CD4-positive, alpha-beta memory T cell (primary cell): Measurements from ENCODE around the gene PNPLA7. TPM values are rescaled to one million over a fixed set of nuclear protein-coding genes. Genes with fewer than 3 reads are reported as not detected.

ENCODE experiments used
- CTCF ChIA-PET: fragments of 350-600 bp; sonication (Branson Sonifier 250); formaldehyde crosslinking; loops from one replicate; lab custom pipeline; 2021; ENCODE audit warnings: inconsistent platforms; ENCODE audit not compliant: partially characterized antibody; lab: Charles Lee
- POLR2A ChIA-PET: fragments of 350-600 bp; sonication (Branson Sonifier 250); formaldehyde crosslinking; loops from one replicate; lab custom pipeline; 2021; ENCODE audit not compliant: partially characterized antibody; lab: Charles Lee
- DNase-seq, 5 donors: peaks; one replicate each; pipeline versions ENCODE4 v3.0.0 to v3.0.0-alpha.2; 2020 to 2022; ENCODE audit warnings: mixed read lengths in 1 of 5
- H3K27ac ChIP-seq: one replicate; pipeline ENCODE4 v1.7.0; 2013; ENCODE audit warnings: low read depth, low read length
- H3K27me3 ChIP-seq: 2 replicates; pipeline ENCODE4 v1.7.0; 2013; ENCODE audit warnings: mild to moderate bottlenecking, low read length, moderate library complexity; ENCODE audit not compliant: insufficient read depth
- H3K36me3 ChIP-seq: 2 replicates; pipeline ENCODE4 v1.7.0; 2013; ENCODE audit warnings: mild to moderate bottlenecking, low read length, moderate library complexity; ENCODE audit not compliant: insufficient read depth
- H3K4me1 ChIP-seq: 2 replicates; pipeline ENCODE4 v1.7.0; 2013; ENCODE audit warnings: mild to moderate bottlenecking, low read length, moderate library complexity; ENCODE audit not compliant: insufficient read depth
- H3K4me3 ChIP-seq, 2 donors: one replicate each; pipeline ENCODE4 v1.7.0; 2013; ENCODE audit warnings: low read length in 2 of 2, mild to moderate bottlenecking in 1 of 2
- H3K9me3 ChIP-seq, 2 donors: one replicate each; pipeline ENCODE4 v1.7.0; 2013; ENCODE audit warnings: low read length in 2 of 2, control low read depth in 1 of 2; ENCODE audit not compliant: control insufficient read depth in 1 of 2
- H3K27ac Mint-ChIP-seq, 7 donors: one replicate each; pipeline ENCODE4 v1.8.0; 2020 to 2021; ENCODE audit warnings: mixed read lengths in 7 of 7, mild to moderate bottlenecking in 6 of 7, inconsistent platforms in 3 of 7, moderate library complexity in 3 of 7
- H3K27me3 Mint-ChIP-seq, 2 donors: one replicate each; pipeline ENCODE4 v1.8.0; 2020 to 2021; ENCODE audit warnings: mixed read lengths in 2 of 2
- H3K36me3 Mint-ChIP-seq, 2 donors: one replicate each; pipeline ENCODE4 v1.8.0; 2020 to 2021; ENCODE audit warnings: mixed read lengths in 2 of 2, inconsistent platforms in 1 of 2, mild to moderate bottlenecking in 1 of 2
- H3K4me1 Mint-ChIP-seq, 4 donors: one replicate each; pipeline ENCODE4 v1.8.0; 2020 to 2021; ENCODE audit warnings: mixed read lengths in 4 of 4, mild to moderate bottlenecking in 1 of 4
- H3K4me3 Mint-ChIP-seq, 8 donors: one replicate each; pipeline ENCODE4 v1.8.0; 2020 to 2021; ENCODE audit warnings: mixed read lengths in 8 of 8, mild to moderate bottlenecking in 7 of 8, moderate library complexity in 6 of 8, inconsistent platforms in 3 of 8
- H3K9me3 Mint-ChIP-seq, 8 donors: one replicate each; pipeline ENCODE4 v1.8.0; 2020 to 2021; ENCODE audit warnings: mixed read lengths in 8 of 8, mild to moderate bottlenecking in 5 of 8, inconsistent platforms in 3 of 8, moderate library complexity in 1 of 8
- intact Hi-C: fragments of 100-400 bp; cut with micrococcal nuclease; formaldehyde crosslinking; loops from one replicate; pipeline ENCODE4 v1.15.1; 2023
- polyA plus RNA-seq, 2 donors: library from polyadenylated mRNA; unstranded; fragments of 300-500 nt; fragmentation: Illumina TruSeq; gene quantifications; one replicate each; pipeline ENCODE4 v1.2.3, GENCODE V29; 2021
- total RNA-seq, 2 experiments: library from RNA; stranded (reverse); gene quantifications; one replicate each; pipeline ENCODE4 v1.2.3, GENCODE V29; 2021

Gene PNPLA7
- total and polyA plus RNA-seq, 4 experiments from 2014 or later, result 0.98 to 15.7 (median 15.5) TPM; not detected in 1

GRCh38 chr9:137462396-137462985 is 87.7 kb downstream of the PNPLA7 start:
- Histone ChIP-seq H3K4me3 (peak overlapping the region in 1 of 2 donors; percentile 43), H3K9me3 (no peaks in the 10 kb centered on the region), H3K4me1 (peaks cover 46% of the 10 kb centered on the region), H3K27me3 (no peaks in the 10 kb centered on the region), H3K27ac (peak overlapping the region; percentile 58), H3K36me3 (no peaks in the 10 kb centered on the region)
- Mint-ChIP-seq H3K4me1 (peaks cover 5 to 20% (median 14%) of the 10 kb centered on the region in 4 donors), H3K4me3 (peak overlapping the region in 1 of 8 donors; percentile 69), H3K36me3 (no peaks in the 10 kb centered on the region), H3K27me3 (no peaks in the 10 kb centered on the region), H3K9me3 (no peaks in the 10 kb centered on the region), H3K27ac (peak overlapping the region in 1 of 7 donors; percentile 71)
- CTCF ChIA-PET, result interaction anchor here (0.9 kb wide), 1 partner anchor 40 kb away, joined by 3 read pairs; the partner anchor contains the start of gene EXD3
- peak in 1 of 5 donors; percentile 37 for DNase-seq
- intact Hi-C loops, result no loop called here
- POLR2A ChIA-PET, result interaction anchor here (2.2 kb wide), 1 partner anchor 40 kb away, joined by 14 read pairs; the partner anchor contains the start of genes EXD3 and NOXA1

GRCh38 chr9:137461663-137462395 is 88.4 kb downstream of the PNPLA7 start:
- ChIA-PET CTCF (no interaction called here), POLR2A (interaction anchor here (2.2 kb wide), 1 partner anchor 39 kb away, joined by 14 read pairs; the partner anchor contains the start of genes EXD3 and NOXA1)
- H3K27me3 Mint-ChIP-seq, result no peaks in the 10 kb centered on the region
- H3K36me3 Mint-ChIP-seq, result no peaks in the 10 kb centered on the region
- peak overlapping the region; percentile 68 to 87 (median 76) for H3K4me3 Mint-ChIP-seq
- intact Hi-C loops, result no loop called here
- Histone ChIP-seq H3K27ac (peak overlapping the region; percentile 58), H3K27me3 (no peaks in the 10 kb centered on the region), H3K9me3 (no peaks in the 10 kb centered on the region), H3K4me1 (peaks cover 46% of the 10 kb centered on the region), H3K4me3 (peak overlapping the region in 1 of 2 donors; percentile 43), H3K36me3 (no peaks in the 10 kb centered on the region)
- peak overlapping the region; percentile 71 to 96 (median 91) for H3K27ac Mint-ChIP-seq
- DNase-seq, result peak; percentile 83 to 89 (median 85)
- no peaks in the 10 kb centered on the region for H3K9me3 Mint-ChIP-seq
- H3K4me1 Mint-ChIP-seq, result peaks cover 5 to 20% (median 14%) of the 10 kb centered on the region in 4 donors

- H3K4me1 Mint-ChIP-seq, result peaks cover 5 to 20% (median 14%) of the 10 kb centered on the region in 4 donors
- H3K4me1 ChIP-seq, result peaks cover 46% of the 10 kb centered on the region
- H3K36me3 Mint-ChIP-seq, result peaks cover 0 to 1% of the 10 kb centered on the region in 2 donors
- H3K36me3 ChIP-seq, result no peaks in the 10 kb centered on the region
- ChIA-PET CTCF (no interaction called here), POLR2A (interaction anchor here (2.2 kb wide), 1 partner anchor 38 kb away, joined by 14 read pairs; the partner anchor contains the start of genes EXD3 and NOXA1)
- intact Hi-C loops, result no loop called here
- H3K4me3 Mint-ChIP-seq, result peak overlapping the region in 3 of 8 donors; percentile 13 to 76 (median 44)
- H3K4me3 ChIP-seq, result no peak overlapping the region
- H3K27me3 Mint-ChIP-seq, result no peaks in the 10 kb centered on the region
- H3K27ac Mint-ChIP-seq, result peak overlapping the region in 4 of 7 donors; percentile 61 to 96 (median 67)
- no peaks in the 10 kb centered on the region for H3K9me3 Mint-ChIP-seq
- H3K27me3 ChIP-seq, result no peaks in the 10 kb centered on the region
- H3K9me3 ChIP-seq, result no peaks in the 10 kb centered on the region
- DNase-seq, result no peak
- peak overlapping the region; percentile 58 for H3K27ac ChIP-seq
These were observed 88.9 kb downstream of the PNPLA7 start for GRCh38 chr9:137461316-137461662.

GRCh38 chr9:137460363-137461315 is 89.6 kb downstream of the PNPLA7 start:
- DNase-seq, result peak in 1 of 5 donors; percentile 44
- no peak overlapping the region for H3K4me3 ChIP-seq
- Mint-ChIP-seq H3K36me3 (peaks cover 0 to 4% of the 10 kb centered on the region in 2 donors), H3K9me3 (no peaks in the 10 kb centered on the region), H3K27ac (peak overlapping the region in 6 of 7 donors; percentile 79 to 96 (median 88)), H3K4me3 (peak overlapping the region in 4 of 8 donors; percentile 16 to 68 (median 32)), H3K27me3 (no peaks in the 10 kb centered on the region), H3K4me1 (peaks cover 5 to 22% (median 14%) of the 10 kb centered on the region in 4 donors)
- intact Hi-C loops, result no loop called here
- peaks cover 46% of the 10 kb centered on the region for H3K4me1 ChIP-seq
- H3K9me3 ChIP-seq, result no peaks in the 10 kb centered on the region
- POLR2A ChIA-PET, result no interaction called here
- H3K27me3 ChIP-seq, result no peaks in the 10 kb centered on the region
- CTCF ChIA-PET, result no interaction called here
- H3K27ac ChIP-seq, result no peak overlapping the region
- no peaks in the 10 kb centered on the region for H3K36me3 ChIP-seq

- Mint-ChIP-seq H3K4me3 (peak overlapping the region in 7 of 8 donors; percentile 47 to 69 (median 57)), H3K9me3 (no peaks in the 10 kb centered on the region), H3K36me3 (peaks cover 0 to 4% of the 10 kb centered on the region in 2 donors), H3K27ac (peak overlapping the region; percentile 82 to 94 (median 87)), H3K4me1 (peaks cover 5 to 25% (median 14%) of the 10 kb centered on the region in 4 donors), H3K27me3 (no peaks in the 10 kb centered on the region)
- H3K36me3 ChIP-seq, result no peaks in the 10 kb centered on the region
- intact Hi-C loops, result loop anchor here (5.0 kb wide), 1 partner anchor 37 kb away; the partner anchor contains the start of genes EXD3 and NOXA1
- peaks cover 50% of the 10 kb centered on the region for H3K4me1 ChIP-seq
- H3K4me3 ChIP-seq, result peak overlapping the region; percentile 32 to 36
- ChIA-PET POLR2A (interaction anchor here (0.7 to 1.0 kb wide), 6 partner anchors 10 to 330 kb away, joined by 3 to 11 read pairs (median 4); partner anchors contain the start of genes EXD3, MRPL41 and NOXA1), CTCF (interaction anchor here (0.7 kb wide), 1 partner anchor 15 kb away, joined by 3 read pairs; no protein-coding TSS in a partner anchor)
- H3K27ac ChIP-seq, result peak overlapping the region; percentile 57
- no peaks in the 10 kb centered on the region for H3K9me3 ChIP-seq
- peak in 1 of 5 donors; percentile 26 for DNase-seq
- H3K27me3 ChIP-seq, result no peaks in the 10 kb centered on the region
These were observed 90.4 kb downstream of the PNPLA7 start for GRCh38 chr9:137459601-137460362.

- H3K9me3 Mint-ChIP-seq, result no peaks in the 10 kb centered on the region
- peaks cover 0 to 4% of the 10 kb centered on the region in 2 donors for H3K36me3 Mint-ChIP-seq
- H3K27ac Mint-ChIP-seq, result peak within 1 kb of the TSS; percentile 82 to 94 (median 87)
- peak within 1 kb of the TSS in 7 of 8 donors; percentile 47 to 69 (median 57) for H3K4me3 Mint-ChIP-seq
- intact Hi-C loops, result loop anchor here (5.0 kb wide), 1 partner anchor 37 kb away; the partner anchor contains the start of genes EXD3 and NOXA1
- H3K27me3 ChIP-seq, result no peaks in the 10 kb centered on the region
- POLR2A ChIA-PET, result interaction anchor here (0.7 to 1.0 kb wide), 6 partner anchors 9 to 329 kb away, joined by 3 to 11 read pairs (median 4); partner anchors contain the start of genes EXD3, MRPL41 and NOXA1
- peak within 1 kb of the TSS; percentile 57 for H3K27ac ChIP-seq
- no peaks in the 10 kb centered on the region for H3K27me3 Mint-ChIP-seq
- H3K9me3 ChIP-seq, result no peaks in the 10 kb centered on the region
- H3K4me1 ChIP-seq, result peaks cover 56% of the 10 kb centered on the region
- CTCF ChIA-PET, result interaction anchor here (0.7 kb wide), 1 partner anchor 14 kb away, joined by 3 read pairs; no protein-coding TSS in a partner anchor
- H3K4me3 ChIP-seq, result peak within 1 kb of the TSS; percentile 36 to 46
- H3K36me3 ChIP-seq, result no peaks in the 10 kb centered on the region
- peaks cover 5 to 31% (median 17%) of the 10 kb centered on the region in 4 donors for H3K4me1 Mint-ChIP-seq
- DNase-seq, result peak; percentile 89 to 97 (median 94)
These were observed 91.0 kb downstream of the PNPLA7 start, which contains the start of gene NSMF for GRCh38 chr9:137459152-137459600. Gene NSMF (minus strand): TSS chr9:137459334. CDS start chr9:137459102, 232 bp downstream.
